ENCODE results near the gene F7.
"Not testable (repeated sequence)": the region's sequence is repeated elsewhere in the genome, so short reads cannot be mapped to it uniquely, and the experiment has no call there.

F7 gene

DNA sequence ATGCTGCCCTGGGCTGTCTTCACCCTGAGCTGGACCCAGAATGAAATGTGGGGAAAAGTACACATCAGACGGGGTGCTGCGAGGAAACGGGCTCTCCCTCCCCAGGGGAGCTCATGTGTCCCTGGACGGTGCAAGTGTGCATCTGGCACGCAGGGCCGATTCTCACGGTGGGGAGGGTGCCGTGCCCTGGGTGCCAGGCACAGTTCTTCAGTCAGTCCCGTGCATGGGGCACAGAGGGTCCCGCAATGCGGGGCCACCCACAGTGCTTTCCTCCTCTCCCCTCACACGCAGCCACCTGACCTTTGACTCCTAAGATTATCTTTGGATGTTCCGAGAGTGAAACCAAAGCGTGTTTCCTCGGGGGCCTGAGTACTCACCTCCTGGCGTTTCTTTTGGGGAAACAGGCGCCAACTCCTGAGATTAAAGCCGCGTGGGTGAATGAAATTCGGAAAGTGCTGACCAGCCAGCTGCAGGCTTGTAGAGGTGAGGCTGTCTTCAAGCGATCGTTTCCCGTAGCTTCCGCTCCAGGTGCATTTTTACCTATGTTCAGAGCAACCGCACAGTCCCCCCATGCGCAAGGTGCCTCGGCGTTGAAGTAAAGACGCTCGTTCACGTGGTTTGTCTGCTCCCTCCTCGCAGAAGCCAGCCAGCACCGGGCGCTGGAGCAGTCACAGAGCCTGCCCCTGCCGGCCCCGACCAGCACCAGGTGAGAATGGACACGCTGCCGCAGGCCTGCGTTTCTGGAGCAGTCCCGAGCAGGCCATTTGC is 17.5 kb upstream of the F7 start:
- no peak for DNase-seq

DNA sequence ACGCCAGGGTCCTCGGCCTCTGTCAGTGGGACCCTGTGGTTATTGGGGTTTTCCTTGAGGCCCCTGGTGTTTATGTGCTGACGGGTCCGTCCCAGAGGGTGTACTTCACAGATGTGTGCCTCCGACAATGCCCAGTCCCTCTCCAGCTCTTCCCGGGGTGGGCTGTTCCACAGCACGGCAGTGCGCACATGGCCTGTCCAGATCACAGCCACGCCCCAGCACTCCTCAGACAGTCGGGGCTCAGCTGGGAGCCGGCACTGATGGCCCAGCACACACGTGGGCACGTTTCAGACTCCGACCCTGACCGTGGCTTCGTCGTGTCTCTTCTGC is 16.9 kb upstream of the F7 start:
- DNase-seq = no peak

DNA sequence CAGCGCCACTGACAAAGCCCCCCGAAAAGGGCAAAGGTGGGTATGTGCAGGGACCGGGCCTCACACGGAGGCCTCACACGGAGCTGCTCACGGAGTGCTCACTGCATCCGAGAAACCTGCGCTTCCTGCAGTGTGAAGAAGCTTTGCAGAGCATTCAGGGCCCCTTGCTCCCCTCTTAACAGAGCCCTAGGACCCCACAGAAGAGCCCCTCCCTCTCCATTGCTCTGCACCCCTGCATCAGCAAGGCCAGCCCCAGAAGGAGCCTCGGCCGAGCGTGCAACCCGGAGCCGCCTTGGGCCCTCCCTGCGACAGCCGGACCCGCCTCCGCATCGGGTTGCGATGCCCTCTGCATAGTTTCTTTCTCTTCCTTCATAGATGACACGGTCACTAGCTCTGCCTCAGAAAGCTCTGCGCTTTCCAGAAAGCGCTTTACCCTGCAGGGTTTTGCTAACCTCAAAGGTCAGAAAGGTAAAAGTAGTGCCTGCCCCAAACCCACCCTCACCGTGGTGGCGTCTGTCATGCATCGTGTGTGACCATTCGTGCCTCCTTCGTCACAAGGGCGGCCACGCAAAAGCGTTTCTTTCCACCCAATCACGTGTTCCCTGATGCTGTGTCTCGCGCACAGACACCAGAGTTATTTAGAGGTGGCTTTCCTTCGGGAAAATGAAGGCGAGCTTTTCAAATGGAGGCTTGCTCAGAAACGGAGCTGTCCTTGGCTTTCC is 15.7 kb upstream of the F7 start:
- DNase-seq = no peak

DNA sequence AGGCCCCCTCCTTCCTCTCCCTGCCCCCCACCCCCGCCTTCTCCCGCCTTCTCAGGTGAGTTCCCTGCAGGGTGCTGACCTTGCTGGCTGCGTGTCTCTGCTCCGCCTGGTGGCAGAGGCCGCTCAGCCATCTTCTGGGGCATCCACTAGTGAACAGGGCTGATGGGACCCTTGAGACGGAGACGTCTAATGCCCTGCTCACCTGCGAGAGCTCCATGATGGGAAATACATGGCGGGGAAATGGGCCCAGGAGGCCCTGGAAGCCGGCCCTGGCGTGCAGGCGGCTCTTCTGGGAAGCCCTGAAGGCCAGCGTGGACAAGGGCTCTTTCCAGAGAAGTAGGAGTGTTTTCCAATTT is 15.2 kb upstream of the F7 start:
- no peak for DNase-seq

DNA sequence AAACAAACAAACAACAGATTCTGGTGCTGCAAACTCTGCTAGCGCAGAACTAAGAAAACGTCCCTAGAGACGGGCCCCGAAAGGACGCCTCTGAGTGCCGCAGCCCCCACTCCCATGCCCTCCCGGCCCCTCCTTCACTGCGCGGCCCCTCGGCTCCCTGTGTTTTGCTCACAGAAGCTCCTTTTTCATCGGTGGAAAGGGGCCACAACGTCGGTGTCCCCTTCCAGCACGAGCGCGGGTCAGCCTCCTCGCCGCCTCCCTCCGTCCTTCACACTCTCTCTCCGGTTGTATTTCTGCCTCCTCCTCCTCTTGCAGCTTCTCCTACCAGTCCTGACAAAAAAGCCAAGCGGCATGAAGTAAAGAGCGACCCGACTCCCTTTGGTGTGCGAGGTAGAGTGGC is 14.8 kb upstream of the F7 start:
- no peak for DNase-seq

DNA sequence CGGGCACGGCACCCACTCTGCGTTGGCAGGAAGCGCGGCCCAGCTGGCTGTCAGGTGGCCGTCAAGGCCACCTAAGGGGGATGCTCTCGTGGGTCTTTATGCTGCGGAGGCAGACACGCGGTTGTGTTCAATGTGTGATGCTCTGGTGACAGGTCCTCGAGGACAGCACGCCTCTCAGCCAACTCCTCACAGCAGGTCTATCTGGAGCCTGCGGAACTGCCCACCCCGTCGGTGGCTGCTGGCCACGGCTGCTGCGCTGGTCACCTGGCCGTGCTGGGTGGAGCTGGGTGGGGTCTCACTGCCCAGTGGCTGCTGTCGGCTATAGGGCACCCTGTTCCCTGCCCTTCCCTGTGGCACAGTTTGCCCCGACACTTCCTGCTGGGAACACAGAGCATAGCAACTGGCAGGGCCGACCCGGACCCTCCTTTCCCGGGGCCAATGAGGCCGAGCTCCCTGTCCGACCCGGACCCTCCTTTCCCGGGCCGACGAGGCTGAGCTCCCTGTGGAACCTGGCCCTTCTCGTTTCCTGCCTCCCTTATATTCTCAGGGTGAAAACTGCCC is 14.3 kb upstream of the F7 start:
- no peak for DNase-seq

DNA sequence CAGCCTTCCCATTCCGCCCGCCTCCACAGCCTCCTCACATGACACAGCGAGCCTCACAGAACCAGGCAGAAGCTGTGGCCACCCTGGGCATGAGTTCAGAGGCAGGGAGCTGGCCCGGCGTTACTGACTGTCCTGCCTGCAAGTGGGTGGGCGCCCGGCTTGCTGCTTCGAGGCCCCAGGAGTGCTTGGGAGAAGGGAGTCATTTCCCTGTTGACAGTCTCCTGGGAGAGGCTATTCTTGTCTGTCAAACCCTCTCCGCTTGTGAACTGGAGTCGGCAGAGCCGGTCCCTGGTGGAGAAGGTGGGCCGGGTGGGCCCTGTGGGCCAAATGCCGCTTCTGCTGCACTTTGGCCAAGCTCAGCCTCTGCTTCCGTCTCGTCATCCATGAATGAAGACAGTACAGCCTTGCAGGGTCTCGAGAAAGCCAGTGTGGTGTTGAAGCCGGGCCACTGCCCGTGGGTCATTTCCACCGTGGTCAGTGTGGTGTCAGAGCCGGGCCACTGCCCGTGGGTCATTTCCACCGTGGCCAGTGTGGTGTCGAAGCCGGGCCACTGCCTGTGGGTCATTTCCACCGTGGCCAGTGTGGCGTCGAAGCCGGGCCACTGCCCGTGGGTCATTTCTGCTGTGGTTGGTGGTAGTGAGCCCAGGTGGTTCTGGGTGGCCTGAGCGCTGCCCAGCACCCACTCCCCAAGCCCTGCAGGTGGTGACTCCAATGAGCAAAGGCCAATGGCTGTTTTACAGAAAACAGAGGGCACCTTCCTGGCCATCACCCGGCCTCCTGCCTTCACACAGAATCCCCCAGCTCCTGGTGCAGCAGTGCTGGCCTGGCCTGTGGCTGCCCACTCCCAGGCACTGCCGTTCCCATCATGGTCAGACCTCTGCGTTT is 13.5 kb upstream of the F7 start:
- DNase-seq = no peak

DNA sequence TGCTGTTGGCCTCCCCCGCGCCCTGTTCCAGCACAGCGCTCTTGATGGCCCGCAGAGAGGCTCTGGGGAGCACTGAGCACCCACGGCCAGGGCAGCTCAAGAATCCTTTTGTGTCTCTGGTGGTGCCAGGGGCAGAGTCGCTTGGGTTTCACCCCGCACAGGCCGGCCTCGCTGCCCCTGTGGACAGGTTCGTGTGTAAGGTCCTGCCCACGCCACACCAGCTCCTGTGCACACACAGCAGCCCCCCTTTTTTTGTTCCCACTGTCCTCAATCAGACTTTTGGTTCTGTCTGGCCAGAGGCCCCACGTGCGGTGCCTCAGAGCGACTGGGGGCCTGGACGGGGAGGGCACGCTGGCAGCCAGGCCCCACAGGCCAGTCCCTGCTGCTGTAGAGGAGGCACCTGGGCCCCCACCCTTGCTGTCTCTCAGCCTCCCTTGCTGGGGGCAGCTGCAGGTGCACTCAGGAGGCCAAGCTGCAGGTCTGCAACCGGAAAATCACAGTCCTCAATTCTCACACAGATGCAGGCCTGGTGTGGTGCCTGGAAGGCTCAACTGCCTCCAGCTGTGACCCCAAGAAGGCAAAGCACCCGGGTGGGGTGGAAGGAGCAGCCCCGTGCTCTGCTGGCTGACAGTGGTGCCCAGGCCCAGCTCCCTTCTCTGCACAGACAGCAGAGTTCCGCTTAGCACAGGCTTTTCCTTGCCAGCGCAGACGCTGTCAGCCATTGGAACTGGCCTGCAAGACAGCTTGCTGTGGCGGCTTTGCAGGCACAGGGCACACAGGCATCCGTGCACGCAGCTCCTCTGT is 12.6 kb upstream of the F7 start:
- DNase-seq = no peak

DNA sequence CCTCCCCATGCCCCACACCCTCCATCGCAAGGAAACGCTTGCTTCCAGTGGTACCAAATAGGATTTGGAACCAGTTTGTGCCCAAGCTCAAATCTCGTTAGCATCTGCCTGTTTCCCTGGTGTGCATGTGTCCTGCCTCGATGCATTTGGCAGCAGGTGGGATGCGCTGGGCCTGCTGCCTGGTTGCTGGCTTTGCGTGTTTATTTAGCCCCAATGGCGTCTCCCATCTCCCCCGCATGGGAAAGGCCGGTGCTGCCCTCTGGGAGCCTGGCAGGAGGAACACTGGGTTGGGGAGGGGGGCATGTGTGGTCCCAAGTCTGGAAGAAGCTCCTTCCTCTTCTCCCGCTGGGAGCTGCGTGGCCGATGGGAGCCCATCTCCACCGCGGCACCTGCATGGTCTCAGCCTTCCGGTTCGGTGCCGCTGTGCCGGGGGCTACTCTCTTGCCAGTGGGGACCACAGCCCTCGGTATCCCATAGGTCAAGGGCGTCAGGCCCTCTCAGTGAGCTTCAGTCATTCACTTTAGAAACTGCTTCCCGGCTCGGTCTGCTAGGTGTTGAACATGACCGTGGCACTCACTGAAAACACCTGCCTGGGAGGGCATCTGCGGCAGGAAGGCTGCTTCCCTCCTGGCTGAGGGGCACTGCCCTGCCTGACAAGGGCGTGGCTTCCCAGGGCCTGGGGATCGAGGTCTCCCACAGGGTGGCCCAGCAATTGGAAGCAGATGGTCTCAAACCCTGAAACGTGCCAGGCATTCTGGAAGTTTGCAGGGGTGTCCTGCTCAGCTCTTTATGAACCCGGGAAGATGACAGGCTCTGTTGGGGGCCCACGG is 11.8 kb upstream of the F7 start:
- DNase-seq = no peak

DNA sequence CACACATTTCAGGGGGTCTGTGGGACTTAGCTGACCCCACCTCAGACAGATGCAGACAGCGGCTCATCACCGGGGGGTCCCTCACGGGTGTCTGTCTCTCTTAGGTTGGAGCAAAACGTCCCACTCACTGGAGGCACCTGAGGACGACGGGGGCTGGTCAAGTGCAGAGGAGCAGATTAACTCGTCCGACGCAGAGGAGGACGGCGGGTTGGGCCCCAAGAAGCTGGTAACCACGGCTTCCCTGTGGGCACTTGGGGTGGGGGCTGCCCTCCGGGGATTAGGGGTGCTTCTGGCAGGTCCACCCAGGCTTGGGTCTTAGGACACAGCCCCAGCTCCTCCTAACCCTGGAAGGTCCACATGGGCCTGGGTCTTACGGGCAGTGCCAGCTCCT is 11.2 kb upstream of the F7 start:
- no peak for DNase-seq

DNA sequence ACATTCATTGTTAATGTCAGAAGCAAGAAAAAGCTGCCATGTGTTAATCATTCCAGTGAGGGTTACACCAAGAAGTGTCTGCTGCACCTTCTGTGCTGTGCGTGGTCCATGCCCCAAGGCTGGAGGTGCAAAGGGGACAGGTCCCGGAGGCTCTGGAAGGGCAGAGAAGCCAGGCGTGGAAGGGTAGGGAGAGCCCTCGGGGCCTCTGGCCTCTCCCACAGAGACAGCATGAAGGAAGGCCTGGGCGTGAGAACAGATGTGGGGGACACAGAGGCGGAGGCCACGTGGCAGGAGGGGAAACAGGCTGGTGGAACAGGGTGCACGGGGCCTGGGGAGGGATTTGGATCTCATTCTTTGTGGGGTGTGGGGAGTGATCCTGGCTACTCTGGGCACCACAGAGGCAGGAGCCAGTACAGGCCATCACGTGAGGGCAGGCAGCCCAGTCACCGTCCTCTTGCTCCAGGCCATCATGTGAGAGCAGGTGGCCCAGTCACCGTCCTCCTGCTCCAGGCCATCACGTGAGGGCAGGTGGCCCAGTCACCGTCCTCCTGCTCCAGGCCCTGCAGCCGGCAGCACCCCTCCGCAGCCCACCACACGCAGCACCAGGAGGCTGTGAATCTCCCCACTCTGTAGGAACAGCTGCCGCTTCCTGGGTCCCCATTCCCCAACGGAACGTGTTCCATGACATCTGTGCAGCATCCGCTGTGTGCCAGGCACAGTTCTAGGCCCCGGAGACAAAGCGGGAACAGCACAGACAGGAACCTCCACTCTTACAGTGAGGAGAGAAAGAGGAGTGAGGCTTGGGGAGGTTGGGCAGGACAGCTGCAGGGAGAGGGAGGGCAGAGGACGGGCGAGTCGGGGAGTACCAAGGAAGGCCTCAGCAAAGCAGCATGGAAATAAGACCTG is 10.2 kb upstream of the F7 start:
- DNase-seq = no peak

DNA sequence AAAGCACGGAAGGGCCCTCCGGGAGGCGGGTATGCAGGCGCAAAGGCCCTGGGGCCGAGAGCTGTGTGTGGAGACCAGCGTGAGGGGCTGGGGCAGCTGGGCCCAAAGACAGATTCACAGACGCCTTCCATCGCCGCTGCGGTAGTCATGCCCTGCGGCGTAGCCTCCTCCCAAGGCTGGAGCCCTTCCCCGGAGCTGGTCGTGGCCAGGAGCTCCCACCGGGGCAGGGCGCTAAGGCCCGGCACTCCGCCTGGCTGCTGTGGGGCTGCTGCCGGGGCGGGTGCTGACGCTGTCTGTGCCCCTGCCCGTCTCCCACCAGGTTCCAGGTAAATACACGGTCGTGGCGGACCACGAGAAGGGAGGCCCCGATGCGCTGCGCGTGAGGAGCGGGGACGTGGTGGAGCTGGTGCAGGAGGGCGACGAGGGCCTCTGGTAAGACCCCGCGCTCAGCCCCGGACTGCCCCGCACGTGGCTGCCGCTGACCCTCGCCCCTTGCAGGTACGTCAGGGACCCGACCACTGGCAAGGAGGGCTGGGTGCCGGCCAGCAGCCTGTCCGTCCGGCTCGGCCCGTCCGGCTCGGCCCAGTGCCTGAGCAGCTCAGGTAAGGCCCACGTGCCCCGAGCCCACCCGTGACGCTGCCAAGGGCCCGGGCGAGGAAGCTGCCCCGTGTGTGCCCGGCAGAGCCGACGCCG is 9.4 kb upstream of the F7 start:
- DNase-seq = no peak

DNA sequence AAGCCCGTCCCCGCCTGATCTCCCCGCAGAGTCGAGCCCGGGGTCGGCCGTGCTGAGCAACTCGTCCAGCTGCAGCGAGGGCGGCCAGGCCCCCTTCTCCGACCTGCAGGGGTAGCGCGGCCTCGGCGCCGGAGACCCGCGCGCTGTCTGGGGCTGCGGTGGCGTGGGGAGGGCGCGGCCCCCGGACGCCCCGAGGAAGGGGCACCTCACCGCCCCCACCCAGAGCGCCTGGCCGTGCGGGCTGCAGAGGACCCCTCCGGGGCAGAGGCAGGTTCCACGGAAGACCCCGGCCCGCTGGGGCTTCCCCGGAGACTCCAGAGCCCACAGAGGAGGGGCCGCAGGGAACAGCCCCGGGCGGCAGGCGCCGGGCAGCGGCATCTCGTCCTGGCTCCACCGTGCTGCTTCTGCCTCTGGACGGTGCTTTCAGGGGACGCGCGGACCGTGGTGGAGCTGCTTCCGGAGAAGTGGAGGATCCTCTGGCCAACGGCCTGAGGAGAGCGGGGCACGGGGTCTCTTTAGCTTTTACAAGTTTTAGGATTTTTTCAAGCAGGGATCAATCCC is 8.8 kb upstream of the F7 start:
- no peak for DNase-seq

DNA sequence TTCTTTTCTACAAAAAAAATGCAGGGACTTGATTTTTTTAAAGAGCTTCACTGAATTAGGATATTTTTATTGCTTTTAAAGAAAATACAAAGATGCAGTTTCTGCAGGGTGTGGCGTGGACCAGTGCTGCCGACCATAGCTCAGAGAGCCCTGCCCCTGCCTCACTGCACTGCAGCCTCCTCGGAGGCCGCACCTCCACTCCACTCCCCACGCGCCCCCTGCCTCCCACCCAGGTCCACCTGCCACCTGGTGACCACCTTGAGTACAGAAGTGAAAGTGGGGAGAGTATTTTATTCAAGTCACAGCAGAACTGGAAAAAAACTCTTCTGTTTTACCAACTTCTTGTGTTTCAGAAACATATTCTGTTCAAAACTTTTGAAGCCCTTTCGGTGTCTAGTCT is 7.9 kb upstream of the F7 start:
- no peak for DNase-seq

DNA sequence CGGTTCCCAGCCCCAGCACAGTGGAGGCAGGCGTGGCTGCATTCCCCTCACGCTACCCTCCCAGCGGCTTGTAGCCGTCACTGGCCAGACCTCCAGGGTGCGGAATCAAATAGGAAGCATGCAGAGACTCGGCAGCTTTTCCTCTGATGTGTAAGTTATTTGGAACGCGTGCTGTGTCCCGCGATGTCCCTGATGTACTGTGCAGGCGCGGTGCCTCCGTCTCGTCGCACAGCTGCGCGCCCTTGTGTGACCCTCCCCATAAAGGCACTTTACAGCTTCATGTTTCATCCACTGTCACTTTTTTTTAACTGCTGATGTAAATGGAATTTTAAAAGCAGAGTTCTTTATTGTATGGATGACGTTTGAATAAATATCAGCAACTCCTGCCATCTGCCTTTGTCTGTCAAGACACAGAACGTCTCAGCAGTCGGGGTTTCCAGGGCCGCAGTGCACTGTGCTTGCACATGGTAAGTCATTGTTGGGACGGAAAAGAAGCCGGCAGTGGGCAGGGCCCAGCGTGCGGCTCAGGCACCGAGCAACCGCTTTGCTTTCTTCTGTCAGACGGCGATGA is 7.3 kb upstream of the F7 start:
- no peak for DNase-seq

DNA sequence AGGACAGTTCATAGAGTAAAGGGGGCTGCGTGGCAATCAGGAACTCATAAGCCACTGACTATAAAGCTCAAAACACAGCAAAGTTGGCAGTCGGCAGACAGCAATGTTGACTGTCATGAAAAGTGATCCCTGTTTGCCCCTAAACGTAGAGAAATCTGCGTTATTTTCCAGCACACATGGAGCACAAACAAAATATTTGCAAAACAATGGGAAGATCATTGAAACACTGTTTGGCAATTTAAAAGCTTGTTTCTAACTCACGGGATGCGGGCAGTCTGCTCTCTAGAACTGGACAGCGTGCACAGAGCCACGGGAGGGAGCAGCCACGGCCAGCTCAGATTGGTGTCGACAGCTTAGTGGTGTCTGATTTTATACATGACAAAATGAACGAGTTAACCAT is 6.4 kb upstream of the F7 start:
- DNase-seq = no peak

DNA sequence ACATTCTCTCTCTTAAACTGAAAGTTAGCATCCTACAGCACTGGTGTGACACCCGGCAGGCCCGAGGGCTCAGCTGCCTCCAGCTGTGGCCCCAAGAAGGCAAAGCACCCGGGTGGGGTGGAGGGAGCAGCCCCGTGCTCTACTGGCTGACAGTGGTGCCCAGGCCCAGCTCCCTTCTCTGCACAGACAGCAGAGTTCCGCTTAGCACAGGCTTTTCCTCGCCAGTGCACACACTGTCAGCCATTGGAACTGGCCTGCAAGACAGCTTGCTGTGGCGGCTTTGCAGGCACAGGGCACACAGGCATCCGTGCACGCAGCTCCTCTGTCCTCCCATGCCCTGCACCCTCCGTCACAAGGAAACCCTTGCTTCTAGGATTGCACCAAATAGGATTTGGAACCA is 3.3 kb upstream of the F7 start:
- not testable (repeated sequence) for DNase-seq

DNA sequence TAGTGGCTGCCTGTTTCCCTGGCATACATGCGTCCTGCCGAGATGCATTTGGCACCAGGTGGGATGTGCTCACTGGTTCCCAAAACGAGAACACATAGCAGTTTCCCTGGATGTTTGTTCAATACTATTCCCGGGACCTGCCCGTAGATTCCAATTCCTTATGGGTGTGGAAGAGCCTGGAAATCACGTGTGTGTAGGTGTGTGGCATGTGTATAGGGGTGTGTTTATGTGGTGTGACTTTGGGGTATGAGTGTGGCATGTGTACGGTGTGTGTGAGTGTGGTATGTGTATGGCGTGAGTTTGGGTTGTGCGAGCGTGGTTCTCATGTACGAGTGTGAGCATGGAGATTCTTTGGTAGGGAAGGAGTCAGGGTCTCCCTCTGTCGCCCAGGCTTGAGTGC is 2.9 kb upstream of the F7 start:
- no peak for DNase-seq

DNA sequence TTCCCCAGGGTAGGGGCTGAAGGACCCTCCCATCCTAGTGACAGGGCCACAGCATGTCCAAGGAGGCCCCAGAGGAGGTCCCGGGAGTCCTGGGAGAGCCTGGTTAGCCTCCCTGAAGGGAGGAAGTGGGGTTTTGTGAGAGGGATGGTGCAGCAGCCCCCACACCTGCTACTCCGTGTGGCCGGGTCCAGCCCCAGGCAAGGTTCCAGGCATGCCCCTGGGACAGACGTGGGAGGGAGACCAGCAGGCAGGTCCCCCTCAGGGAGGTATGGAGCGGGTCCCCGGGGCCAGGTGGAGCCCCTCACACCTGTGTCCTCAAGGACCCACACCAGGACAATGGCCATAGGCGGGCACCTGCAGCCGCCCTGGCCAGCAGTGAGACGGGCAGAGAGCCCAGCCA is 1.9 kb upstream of the F7 start:
- DNase-seq = no peak

Measured in activated CD4-positive, CD25-positive, alpha-beta regulatory T cell treated with anti-CD3 and anti-CD28 coated beads, Interleukin-2, amount 50 U/mL, for 72 hours (primary cell).